Neuronal stem cell (in vitro differentiated cells): Measurements from ENCODE around the gene CLEC16A.

Source experiments
- DNase-seq: peaks from one replicate; pipeline ENCODE4 v3.0.0-alpha.2; 2013; ENCODE audit warnings: low spot score
- H2AFZ ChIP-seq: one replicate; pipeline ENCODE4 v1.6.1; 2013; ENCODE audit warnings: mild to moderate bottlenecking, low read length, inconsistent platforms
- H2AK5ac ChIP-seq: 2 replicates; pipeline ENCODE4 v1.6.1; 2013; ENCODE audit warnings: low read depth, mild to moderate bottlenecking, inconsistent platforms, low read length, moderate library complexity, mixed read lengths
- H2BK120ac ChIP-seq: 2 replicates; pipeline ENCODE4 v1.6.1; 2013; ENCODE audit warnings: low read depth, mild to moderate bottlenecking, inconsistent platforms, low read length, moderate library complexity, mixed read lengths
- H2BK12ac ChIP-seq: one replicate; pipeline ENCODE4 v1.6.1; 2013; ENCODE audit warnings: low read length, inconsistent platforms
- H2BK15ac ChIP-seq: 2 replicates; pipeline ENCODE4 v1.6.1; 2013; ENCODE audit warnings: mild to moderate bottlenecking, low read length, inconsistent platforms, mixed read lengths
- H2BK5ac ChIP-seq: one replicate; pipeline ENCODE4 v1.6.1; 2013; ENCODE audit warnings: inconsistent platforms, mild to moderate bottlenecking, low read length, moderate library complexity
- H3K14ac ChIP-seq: one replicate; pipeline ENCODE4 v1.6.1; 2013; ENCODE audit warnings: low read length, inconsistent platforms
- H3K18ac ChIP-seq: 2 replicates; pipeline ENCODE4 v1.6.1; 2013; ENCODE audit warnings: low read length, inconsistent platforms
- H3K23ac ChIP-seq: 2 replicates; pipeline ENCODE4 v1.6.1; 2013; ENCODE audit warnings: low read depth, mild to moderate bottlenecking, mixed read lengths, low read length, inconsistent platforms; ENCODE audit not compliant: poor library complexity
- H3K27ac ChIP-seq: replicated peaks from 3 replicates; pipeline ENCODE4 v1.5.1; 2013; ENCODE audit warnings: low read length, inconsistent platforms
- H3K27me3 ChIP-seq, 3 experiments: 2 replicates each; pipeline ENCODE4 v1.6.1; 2013; ENCODE audit warnings: low read length in 3 of 3, mild to moderate bottlenecking in 2 of 3, inconsistent platforms in 1 of 3, low read depth in 1 of 3, mixed read lengths in 1 of 3, moderate library complexity in 1 of 3; ENCODE audit not compliant: control insufficient read depth in 3 of 3, insufficient read depth in 3 of 3
- H3K36me3 ChIP-seq, 2 donors: replicated peaks in 1 of 2; 2 replicates each; pipeline ENCODE4 v1.6.1; 2013; ENCODE audit warnings: low read length in 2 of 2; ENCODE audit not compliant: control insufficient read depth in 2 of 2, insufficient read depth in 2 of 2
- H3K4ac ChIP-seq: 2 replicates; pipeline ENCODE4 v1.6.1; 2013; ENCODE audit warnings: inconsistent platforms, mild to moderate bottlenecking, low read length, moderate library complexity
- H3K4me1 ChIP-seq, 2 donors: 1 replicate in 1 of 2; 2 replicates in 1 of 2; pipeline ENCODE4 v1.6.1; 2013; ENCODE audit warnings: low read length in 2 of 2, low read depth in 1 of 2; ENCODE audit not compliant: control insufficient read depth in 2 of 2, insufficient read depth in 1 of 2
- H3K4me2 ChIP-seq: one replicate; pipeline ENCODE4 v1.6.1; 2013; ENCODE audit warnings: mild to moderate bottlenecking, low read length, inconsistent platforms; ENCODE audit not compliant: insufficient read depth, poor library complexity, severe bottlenecking
- H3K4me3 ChIP-seq, 2 donors: 2 replicates each; pipeline ENCODE4 v1.5.1; 2013; ENCODE audit warnings: low read length in 2 of 2, mild to moderate bottlenecking in 2 of 2, inconsistent platforms in 1 of 2, moderate library complexity in 1 of 2
- H3K79me1 ChIP-seq: one replicate; pipeline ENCODE4 v1.6.1; 2013; ENCODE audit warnings: low read depth, mild to moderate bottlenecking, inconsistent platforms, low read length, moderate library complexity
- H3K9ac ChIP-seq: one replicate; pipeline ENCODE4 v1.6.1; 2013; ENCODE audit warnings: mild to moderate bottlenecking, low read depth, low read length, inconsistent platforms; ENCODE audit not compliant: poor library complexity
- H3K9me3 ChIP-seq, 2 donors: replicated peaks in 1 of 2; 2 replicates each; pipeline versions ENCODE3 to v1.6.1; 2013; ENCODE audit warnings: low read length in 2 of 2, mild to moderate bottlenecking in 2 of 2, inconsistent platforms in 1 of 2, low read depth in 1 of 2, mixed read lengths in 1 of 2, moderate library complexity in 1 of 2; ENCODE audit not compliant: control insufficient read depth in 2 of 2, insufficient read depth in 1 of 2
- H4K8ac ChIP-seq: one replicate; pipeline ENCODE4 v1.6.1; 2013; ENCODE audit warnings: low read depth, mild to moderate bottlenecking, inconsistent platforms, low read length, moderate library complexity
- H4K91ac ChIP-seq: one replicate; pipeline ENCODE4 v1.6.1; 2013; ENCODE audit warnings: low read length, low read depth, mild to moderate bottlenecking, inconsistent platforms; ENCODE audit not compliant: poor library complexity
- WGBS, 2 donors: extraction: QIAGEN DNeasy Blood & Tissue Kit; methylation state at CpG; one replicate each; pipeline ENCODE4 v1.1.7; 2013; ENCODE audit warnings: missing lambda C conversion rate in 2 of 2, mixed read lengths in 1 of 2; ENCODE audit not compliant: insufficient read length in 2 of 2, insufficient replicate concordance in 1 of 2; ENCODE audit errors: extremely low coverage in 2 of 2; 5-methylcytosine and 5-hydroxymethylcytosine counted together

The CLEC16A gene

DNA sequence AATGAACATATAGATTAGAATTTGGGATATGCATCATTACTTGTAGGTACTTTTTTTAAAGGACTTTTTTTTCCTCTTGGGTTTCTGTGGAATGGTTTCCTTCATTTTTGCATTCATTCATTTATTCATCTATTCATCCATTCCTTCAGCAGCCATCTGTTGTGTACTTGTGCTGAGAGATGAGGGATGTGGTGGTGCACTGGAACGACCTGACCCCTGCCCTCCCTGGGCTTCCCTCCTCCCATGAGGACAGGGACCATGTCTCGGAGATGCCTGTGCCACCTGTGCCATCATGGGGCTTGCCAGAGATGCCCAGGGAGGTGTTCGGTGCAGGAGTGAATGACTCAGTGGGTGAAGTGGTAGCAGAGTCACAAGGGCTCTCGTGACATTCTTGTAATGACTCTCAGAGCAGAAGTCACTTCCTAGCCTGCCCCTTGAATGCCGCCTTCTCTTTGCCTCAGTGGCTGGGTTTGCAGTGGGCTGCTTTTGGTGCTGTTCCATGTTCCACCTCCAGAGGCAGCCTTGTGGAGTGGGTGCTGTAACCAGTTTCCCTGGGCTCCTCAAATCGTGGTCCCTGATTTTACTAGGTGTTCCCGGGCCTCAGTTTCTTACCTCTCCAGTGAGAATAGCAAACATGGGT is 43.9 kb downstream of the CLEC16A start:
- H3K4me2 ChIP-seq: no peak overlapping the region
- peak overlapping the region; percentile 62 for H3K23ac ChIP-seq
- H3K27me3 ChIP-seq: no peaks in the 10 kb centered on the region
- H3K18ac ChIP-seq: peak overlapping the region; percentile 63
- no peak overlapping the region for H2AK5ac ChIP-seq
- no peak overlapping the region for H3K4ac ChIP-seq
- no peak overlapping the region for H3K27ac ChIP-seq
- peak overlapping the region; percentile 61 for H2BK120ac ChIP-seq
- no peak overlapping the region for H3K9ac ChIP-seq
- no peak for DNase-seq
- no peak overlapping the region for H2BK5ac ChIP-seq
- H4K91ac ChIP-seq: no peak overlapping the region
- H3K79me1 ChIP-seq: no peaks in the 10 kb centered on the region
- peaks cover 4 to 18% of the 10 kb centered on the region in 2 donors for H3K4me1 ChIP-seq
- H3K4me3 ChIP-seq: no peak overlapping the region
- no peaks in the 10 kb centered on the region for H3K9me3 ChIP-seq
- H2BK12ac ChIP-seq: no peak overlapping the region
- no peak overlapping the region for H2AFZ ChIP-seq
- H3K36me3 ChIP-seq: peaks cover 0 to 29% of the 10 kb centered on the region in 2 donors
- no CpG with 5 or more reads among the region's 7 CpGs for WGBS, 2 donors
- no peak overlapping the region for H3K14ac ChIP-seq
- H2BK15ac ChIP-seq: no peak overlapping the region
- no peak overlapping the region for H4K8ac ChIP-seq

DNA sequence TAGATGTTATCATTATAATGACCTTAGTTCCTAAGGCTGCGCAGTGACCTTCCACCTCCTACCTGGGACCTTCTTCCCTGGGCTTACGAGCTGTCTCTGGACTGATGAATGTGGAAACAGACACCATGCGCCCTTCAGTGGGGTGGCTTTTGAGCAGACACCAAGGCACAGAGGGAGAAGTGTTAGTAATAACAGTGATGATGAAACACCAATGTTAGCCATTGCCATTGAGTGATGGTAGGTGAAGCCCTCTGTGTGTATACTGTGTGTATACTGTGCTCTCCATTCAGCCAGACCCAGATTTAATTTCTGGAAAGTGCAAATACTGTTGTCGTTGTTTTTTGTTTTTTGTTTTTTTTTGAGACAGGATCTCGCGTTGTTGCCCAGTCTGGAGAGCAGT is 44.5 kb downstream of the CLEC16A start:
- no peak overlapping the region for H4K91ac ChIP-seq
- WGBS, 2 donors: no CpG with 5 or more reads among the region's 6 CpGs
- H3K14ac ChIP-seq: no peak overlapping the region
- DNase-seq: no peak
- no peak overlapping the region for H2BK120ac ChIP-seq
- no peaks in the 10 kb centered on the region for H3K9me3 ChIP-seq
- no peak overlapping the region for H2BK15ac ChIP-seq
- no peaks in the 10 kb centered on the region for H3K27me3 ChIP-seq
- H2AFZ ChIP-seq: no peak overlapping the region
- peaks cover 4 to 13% of the 10 kb centered on the region in 2 donors for H3K4me1 ChIP-seq
- no peak overlapping the region for H3K23ac ChIP-seq
- H2BK5ac ChIP-seq: no peak overlapping the region
- H3K36me3 ChIP-seq: peaks cover 2 to 30% of the 10 kb centered on the region in 2 donors
- H3K4ac ChIP-seq: no peak overlapping the region
- H3K79me1 ChIP-seq: no peaks in the 10 kb centered on the region
- H3K18ac ChIP-seq: no peak overlapping the region
- no peak overlapping the region for H2AK5ac ChIP-seq
- H2BK12ac ChIP-seq: no peak overlapping the region
- H3K4me2 ChIP-seq: no peak overlapping the region
- H3K27ac ChIP-seq: no peak overlapping the region
- H4K8ac ChIP-seq: no peak overlapping the region
- no peak overlapping the region for H3K9ac ChIP-seq
- H3K4me3 ChIP-seq: no peak overlapping the region

DNA sequence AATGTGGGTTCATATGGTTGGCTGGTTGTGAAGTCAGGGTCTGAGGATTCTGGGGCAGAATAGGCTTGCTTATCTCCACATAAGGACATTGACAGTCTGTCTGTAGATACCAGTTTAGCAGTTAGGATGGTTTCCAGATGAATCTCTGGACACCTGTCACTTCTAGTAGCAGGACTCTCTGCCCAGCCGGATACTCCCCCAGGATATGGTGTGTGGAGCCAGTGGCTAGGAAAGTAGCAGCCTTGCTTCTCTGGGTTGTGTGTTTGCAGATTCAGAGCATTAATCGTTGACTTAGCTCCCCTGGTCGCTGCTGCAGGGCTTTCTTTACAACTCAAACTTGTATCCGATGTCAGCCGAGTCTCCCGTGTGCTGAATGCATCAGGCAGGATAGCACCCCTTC is 45.2 kb downstream of the CLEC16A start:
- Histone ChIP-seq H2AK5ac (no peak overlapping the region), H3K27me3 (no peaks in the 10 kb centered on the region), H3K14ac (no peak overlapping the region), H3K36me3 (peaks cover 2 to 33% of the 10 kb centered on the region in 2 donors), H2BK120ac (no peak overlapping the region), H3K4me1 (peaks cover 0 to 8% of the 10 kb centered on the region in 2 donors), H4K8ac (no peak overlapping the region), H3K23ac (no peak overlapping the region), H2BK5ac (no peak overlapping the region), H3K9me3 (no peaks in the 10 kb centered on the region), H2BK12ac (no peak overlapping the region), H2BK15ac (no peak overlapping the region), H4K91ac (no peak overlapping the region), H2AFZ (no peak overlapping the region), H3K4me2 (no peak overlapping the region), H3K4ac (no peak overlapping the region), H3K79me1 (no peaks in the 10 kb centered on the region), H3K4me3 (no peak overlapping the region), H3K9ac (no peak overlapping the region), H3K27ac (no peak overlapping the region), H3K18ac (no peak overlapping the region)
- DNase-seq: no peak
- no CpG with 5 or more reads among the region's 6 CpGs for WGBS, 2 donors

DNA sequence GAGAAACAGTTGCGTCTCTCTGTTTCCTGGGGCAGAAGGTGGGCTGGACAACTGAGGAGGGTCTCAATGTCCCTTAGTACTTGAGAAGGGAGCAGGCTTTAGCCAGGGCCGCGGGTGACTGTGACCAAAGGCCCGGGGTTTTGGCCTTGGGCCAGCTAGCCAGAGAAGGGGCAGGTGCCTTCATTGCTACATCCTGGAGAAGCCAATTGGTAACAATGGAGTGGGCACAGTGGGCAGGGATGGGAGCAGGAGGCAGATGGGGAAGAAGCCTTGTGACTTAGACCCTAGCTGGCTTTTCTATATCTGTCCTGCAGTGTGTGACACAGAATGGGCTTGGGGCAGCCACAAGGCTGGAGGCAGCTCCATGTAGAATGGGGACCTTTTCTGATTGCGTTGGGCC is 46.0 kb downstream of the CLEC16A start:
- Histone ChIP-seq H2BK5ac (no peak overlapping the region), H3K4ac (no peak overlapping the region), H2BK120ac (no peak overlapping the region), H3K27ac (no peak overlapping the region), H2BK12ac (no peak overlapping the region), H4K8ac (no peak overlapping the region), H3K4me2 (no peak overlapping the region), H3K36me3 (peaks cover 2 to 35% of the 10 kb centered on the region in 2 donors), H3K9me3 (no peaks in the 10 kb centered on the region), H4K91ac (no peak overlapping the region), H2AK5ac (peak overlapping the region; percentile 50), H3K9ac (no peak overlapping the region), H3K27me3 (no peaks in the 10 kb centered on the region), H3K23ac (peak overlapping the region; percentile 8), H2BK15ac (no peak overlapping the region), H3K14ac (no peak overlapping the region), H3K79me1 (no peaks in the 10 kb centered on the region), H3K4me3 (peak overlapping the region in 1 of 2 donors; percentile 26), H3K4me1 (peaks cover 0 to 6% of the 10 kb centered on the region in 2 donors), H3K18ac (peak overlapping the region; percentile 54), H2AFZ (no peak overlapping the region)
- DNase-seq: no peak
- WGBS, 2 donors: no CpG with 5 or more reads among the region's 5 CpGs
